Suprapubic skin (tissue), 4 donors: ENCODE results near the gene ANTXR1. TPM values are rescaled to one million over a fixed set of nuclear protein-coding genes. Genes with fewer than 3 reads are reported as not detected.

Source experiments
- DNase-seq, 2 donors: peaks; one replicate each; pipeline ENCODE4 v3.0.0-alpha.2; 2019; ENCODE audit warnings: low spot score in 2 of 2
- H3K27ac ChIP-seq: fragments of 200-600 bp; sonication (generic); one replicate; pipeline ENCODE4 v1.5.1; 2019
- H3K27me3 ChIP-seq: fragments of 200-600 bp; sonication (generic); one replicate; pipeline ENCODE4 v1.5.1; 2019
- H3K36me3 ChIP-seq: fragments of 200-600 bp; sonication (generic); one replicate; pipeline ENCODE4 v1.5.1; 2019
- H3K4me1 ChIP-seq: fragments of 200-600 bp; sonication (generic); one replicate; pipeline ENCODE4 v1.5.1; 2019
- H3K4me3 ChIP-seq: fragments of 200-600 bp; sonication (generic); one replicate; pipeline ENCODE4 v1.5.1; 2019; ENCODE audit warnings: mild to moderate bottlenecking
- H3K9me3 ChIP-seq: fragments of 200-600 bp; sonication (generic); one replicate; pipeline ENCODE4 v1.5.1; 2019
- CTCF ChIP-seq, 2 donors: fragments of 200-600 bp in 1 of 2; fragments of 450-650 bp in 1 of 2; sonication (generic) in 1 of 2; IDR thresholded peaks; one replicate each; pipeline ENCODE4 v1.5.1; 2016 to 2019; ENCODE audit warnings: antibody characterized with exemption in 2 of 2, mild to moderate bottlenecking in 1 of 2, moderate library complexity in 1 of 2
- EP300 ChIP-seq: sonication (generic); formaldehyde crosslinking; IDR thresholded peaks from one replicate; pipeline ENCODE4 v1.6.1; 2017; ENCODE audit warnings: antibody characterized with exemption
- POLR2A ChIP-seq, 2 donors: fragments of 450-650 bp; IDR thresholded peaks; one replicate each; pipeline ENCODE4 v1.6.1; 2017; ENCODE audit warnings: antibody characterized with exemption in 2 of 2, mild to moderate bottlenecking in 2 of 2, moderate library complexity in 2 of 2
- POLR2AphosphoS5 ChIP-seq, 3 donors: sonication (generic); formaldehyde crosslinking; IDR thresholded peaks; one replicate each; pipeline ENCODE4 v1.6.1; 2017; ENCODE audit warnings: antibody characterized with exemption in 3 of 3
- WGBS: methylation state at CpG from one replicate; pipeline ENCODE4 v1.1.5; 2018; 5-methylcytosine and 5-hydroxymethylcytosine counted together
- total RNA-seq, 4 donors: library from RNA; depleted of rRNA; stranded (reverse); fragments of >200 nt; gene quantifications; one replicate each; pipeline ENCODE4 v1.1.0, GENCODE V29; 2016

ANTXR1 gene
- total RNA-seq, 4 donors from 2014 or later = 35.5 to 111 (median 66.6) TPM

- H3K9me3 ChIP-seq = no peaks in the 10 kb centered on the region
- TF ChIP-seq EP300 (no peak), POLR2A (IDR thresholded peaks at IDR 0.05) (no peak), CTCF (IDR thresholded peaks at IDR 0.05) (no peak), POLR2AphosphoS5 (IDR thresholded peaks at IDR 0.05) (no peak)
- H3K27me3 ChIP-seq = no peaks in the 10 kb centered on the region
- DNase-seq = no peak
- H3K4me3 ChIP-seq = no peak overlapping the region
- WGBS = 74% methylated on average over 3 of the region's 3 CpGs
- H3K4me1 ChIP-seq = peaks cover 4% of the 10 kb centered on the region
- H3K36me3 ChIP-seq = no peaks in the 10 kb centered on the region
- no peak overlapping the region for H3K27ac ChIP-seq
These were observed 20.0 kb upstream of the ANTXR1 start for GRCh38 chr2:68992933-68993332.

GRCh38 chr2:68993660-68994059, 19.3 kb upstream of the ANTXR1 start:
- Histone ChIP-seq H3K9me3 (no peaks in the 10 kb centered on the region), H3K27me3 (no peaks in the 10 kb centered on the region), H3K36me3 (no peaks in the 10 kb centered on the region), H3K4me3 (no peak overlapping the region), H3K27ac (no peak overlapping the region), H3K4me1 (peaks cover 4% of the 10 kb centered on the region)
- 83% methylated on average over 7 of the region's 7 CpGs for WGBS
- TF ChIP-seq CTCF (IDR thresholded peaks at IDR 0.05) (no peak), POLR2AphosphoS5 (IDR thresholded peaks at IDR 0.05) (no peak), EP300 (no peak), POLR2A (IDR thresholded peaks at IDR 0.05) (no peak)
- DNase-seq = no peak

DNA sequence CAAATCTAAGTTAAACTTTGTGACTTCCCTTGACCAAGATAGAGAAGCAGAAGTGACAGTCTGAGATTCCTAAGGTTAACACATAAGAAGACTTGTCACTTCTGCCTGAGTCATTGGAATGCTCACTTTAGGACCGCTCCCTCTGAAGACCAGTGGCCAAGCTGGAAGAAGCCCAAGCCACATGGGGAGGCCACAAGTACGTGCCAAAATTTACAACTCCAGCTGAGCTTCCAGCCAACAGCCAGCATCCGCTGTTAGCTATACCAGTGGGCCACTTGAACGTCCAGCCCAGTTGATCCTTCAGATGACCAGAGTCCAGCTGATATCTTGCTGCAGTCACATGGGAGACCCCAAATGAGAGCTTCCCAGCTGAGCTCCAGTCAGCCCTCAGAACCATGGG, 18.1 kb upstream of the ANTXR1 start:
- H3K27me3 ChIP-seq = no peaks in the 10 kb centered on the region
- H3K4me1 ChIP-seq = peaks cover 4% of the 10 kb centered on the region
- no peaks in the 10 kb centered on the region for H3K36me3 ChIP-seq
- no peaks in the 10 kb centered on the region for H3K9me3 ChIP-seq
- WGBS = 42% methylated on average over 3 of the region's 4 CpGs
- no peak overlapping the region for H3K4me3 ChIP-seq
- peak in 1 of 2 donors; percentile 72 for DNase-seq
- TF ChIP-seq POLR2A (IDR thresholded peaks at IDR 0.05) (no peak), EP300 (no peak), POLR2AphosphoS5 (IDR thresholded peaks at IDR 0.05) (no peak), CTCF (IDR thresholded peaks at IDR 0.05) (no peak)
- no peak overlapping the region for H3K27ac ChIP-seq

- H3K4me1 ChIP-seq = peaks cover 4% of the 10 kb centered on the region
These were observed 17.1 kb upstream of the ANTXR1 start for GRCh38 chr2:68995916-68996315.

GRCh38 chr2:68997401-68997800, 15.6 kb upstream of the ANTXR1 start:
- Histone ChIP-seq H3K36me3 (no peaks in the 10 kb centered on the region), H3K27me3 (no peaks in the 10 kb centered on the region), H3K4me1 (peaks cover 4% of the 10 kb centered on the region), H3K9me3 (no peaks in the 10 kb centered on the region), H3K4me3 (no peak overlapping the region), H3K27ac (no peak overlapping the region)
- TF ChIP-seq POLR2AphosphoS5 (IDR thresholded peaks at IDR 0.05) (no peak), CTCF (IDR thresholded peaks at IDR 0.05) (no peak), POLR2A (IDR thresholded peaks at IDR 0.05) (no peak), EP300 (no peak)
- DNase-seq = no peak

More at GRCh38 chr2:68995916-68996315, 17.1 kb upstream of the ANTXR1 start:
- no peak for DNase-seq
- Histone ChIP-seq H3K9me3 (no peaks in the 10 kb centered on the region), H3K27ac (no peak overlapping the region), H3K4me3 (no peak overlapping the region), H3K36me3 (no peaks in the 10 kb centered on the region), H3K27me3 (no peaks in the 10 kb centered on the region)
- TF ChIP-seq POLR2A (IDR thresholded peaks at IDR 0.05) = no peak
- no peak for TF ChIP-seq CTCF (IDR thresholded peaks at IDR 0.05)
- no peak for TF ChIP-seq POLR2AphosphoS5 (IDR thresholded peaks at IDR 0.05)
- TF ChIP-seq EP300 = no peak
- WGBS = 66% methylated on average over 3 of the region's 3 CpGs
